ENCODE results near the gene SPATA18. TPM values are rescaled to one million over a fixed set of nuclear protein-coding genes. Genes with fewer than 3 reads are reported as not detected.

Gene SPATA18
- total and polyA plus RNA-seq, 4 donors = 0.03 to 1.1 (median 0.40) TPM

GRCh38 chr4:52004414-52004813 is 46.7 kb upstream of the SPATA18 start:
- Histone ChIP-seq H3K4me3 (ENCODE audit: low read depth in 1 of 3, low read length in 3 of 3) (no peak overlapping the region), H3K4me1 (ENCODE audit: control insufficient read depth in 4 of 4, insufficient read depth in 4 of 4, low read length in 3 of 4) (no peaks in the 10 kb centered on the region), H3K27me3 (ENCODE audit: control insufficient read depth in 4 of 4, insufficient read depth in 4 of 4, low read length in 3 of 4) (no peaks in the 10 kb centered on the region), H3K9me3 (ENCODE audit: control insufficient read depth in 4 of 4, low read length in 3 of 4) (no peaks in the 10 kb centered on the region), H3K9ac (ENCODE audit: low read depth in 1 of 2, low read length in 2 of 2) (no peak overlapping the region), H3K36me3 (ENCODE audit: control insufficient read depth in 4 of 4, insufficient read depth in 3 of 4, low read depth in 1 of 4, low read length in 3 of 4) (peaks cover 0 to 1% (median 0%) of the 10 kb centered on the region in 4 donors), H3K27ac (ENCODE audit: low read depth in 1 of 2, low read length in 2 of 2) (no peak overlapping the region)
- no peak for DNase-seq (ENCODE audit: low spot score)
- no peak for TF ChIP-seq ZBTB33 (IDR thresholded peaks at IDR 0.05)
- no peak for TF ChIP-seq TAF1 (conservative IDR thresholded peaks at IDR 0.05)
- TF ChIP-seq RXRA (IDR thresholded peaks at IDR 0.05) = no peak
- TF ChIP-seq FOXA2 (IDR thresholded peaks at IDR 0.05) = no peak
- no peak for TF ChIP-seq EGR1 (IDR thresholded peaks at IDR 0.05; ENCODE audit: low read depth in 2 of 2)
- TF ChIP-seq SP1 (IDR thresholded peaks at IDR 0.05) = no peak
- TF ChIP-seq HNF4G (IDR thresholded peaks at IDR 0.05) = no peak
- TF ChIP-seq REST (IDR thresholded peaks at IDR 0.05) = no peak
- TF ChIP-seq RAD21 (IDR thresholded peaks at IDR 0.05) = no peak
- no peak for TF ChIP-seq ATF3 (IDR thresholded peaks at IDR 0.05)
- TF ChIP-seq NR2F2 (IDR thresholded peaks at IDR 0.05) = no peak
- TF ChIP-seq YY1 (IDR thresholded peaks at IDR 0.05) = no peak
- no peak for TF ChIP-seq JUND (IDR thresholded peaks at IDR 0.05)
- TF ChIP-seq GABPA (IDR thresholded peaks at IDR 0.05 in 1 of 2, conservative IDR thresholded peaks at IDR 0.05 in 1 of 2) = no peak
- TF ChIP-seq CTCF (IDR thresholded peaks at IDR 0.05; ENCODE audit: low read depth, low read length, missing input control) = no peak
- TF ChIP-seq MAX (IDR thresholded peaks at IDR 0.05) = no peak
